Common myeloid progenitor, CD34-positive (primary cell): ENCODE results near the gene JAG1.

Source experiments
- CTCF ChIA-PET: fragments of 350-600 bp; sonication (Branson Sonifier 250); formaldehyde crosslinking; loops from one replicate; lab custom pipeline; 2021; ENCODE audit warnings: antibody characterized with exemption; lab: Charles Lee
- POLR2A ChIA-PET: fragments of 350-600 bp; sonication (Branson Sonifier 250); formaldehyde crosslinking; loops from one replicate; lab custom pipeline; 2021; ENCODE audit warnings: antibody characterized with exemption; lab: Charles Lee
- DNase-seq, 3 donors: peaks; one replicate each; pipeline versions ENCODE4 v3.0.0 to v3.0.0-alpha.2; 2013
- H3K27ac ChIP-seq, 2 experiments: 1 replicate in 1 of 2; 2 replicates in 1 of 2; pipeline ENCODE4 v1.7.0; 2013; ENCODE audit warnings: inconsistent platforms in 2 of 2, low read length in 2 of 2, mild to moderate bottlenecking in 2 of 2, low read depth in 1 of 2, moderate library complexity in 1 of 2; ENCODE audit not compliant: severe bottlenecking in 2 of 2, insufficient read depth in 1 of 2, poor library complexity in 1 of 2
- H3K27me3 ChIP-seq, 5 experiments: replicated peaks in 2 of 5; 1 replicate in 3 of 5; 2 replicates in 2 of 5; pipeline versions ENCODE4 v1.6.1 to v1.7.0; 2013; ENCODE audit warnings: low read length in 4 of 5, mild to moderate bottlenecking in 2 of 5, moderate library complexity in 2 of 5, inconsistent platforms in 1 of 5; ENCODE audit not compliant: insufficient read depth in 5 of 5, control insufficient read depth in 4 of 5
- H3K36me3 ChIP-seq, 4 experiments: 1 replicate in 2 of 4; 2 replicates in 2 of 4; pipeline versions ENCODE4 v1.6.1 to v1.7.0; 2013; ENCODE audit warnings: low read length in 3 of 4, control low read depth in 1 of 4, mild to moderate bottlenecking in 1 of 4; ENCODE audit not compliant: control insufficient read depth in 4 of 4, insufficient read depth in 4 of 4
- H3K4me1 ChIP-seq, 4 experiments: 1 replicate in 3 of 4; 2 replicates in 1 of 4; pipeline versions ENCODE4 v1.6.1 to v1.7.1; 2013; ENCODE audit warnings: low read length in 3 of 4, mild to moderate bottlenecking in 3 of 4, control low read depth in 1 of 4, inconsistent platforms in 1 of 4, moderate library complexity in 1 of 4; ENCODE audit not compliant: control insufficient read depth in 4 of 4, insufficient read depth in 4 of 4; ENCODE audit errors: control extremely low read depth in 1 of 4
- H3K4me3 ChIP-seq, 7 experiments: 1 replicate in 4 of 7; 2 replicates in 3 of 7; pipeline versions ENCODE4 v1.5.1 to v1.7.0; 2013; ENCODE audit warnings: mild to moderate bottlenecking in 7 of 7, low read length in 6 of 7, moderate library complexity in 6 of 7, inconsistent platforms in 2 of 7, low read depth in 2 of 7, control low read depth in 1 of 7; ENCODE audit not compliant: insufficient read depth in 4 of 7, control insufficient read depth in 1 of 7; ENCODE audit errors: extremely low read depth in 1 of 7
- H3K9me3 ChIP-seq, 5 experiments: 1 replicate in 4 of 5; 2 replicates in 1 of 5; pipeline versions ENCODE4 v1.6.1 to v1.7.1; 2013; ENCODE audit warnings: low read length in 4 of 5, mild to moderate bottlenecking in 2 of 5, inconsistent platforms in 1 of 5, low read depth in 1 of 5, moderate library complexity in 1 of 5; ENCODE audit not compliant: control insufficient read depth in 4 of 5, insufficient read depth in 2 of 5; ENCODE audit errors: control extremely low read depth in 1 of 5
- WGBS: methylation state at CpG from one replicate; pipeline ENCODE4 v1.1.5; 2013; ENCODE audit not compliant: insufficient coverage; 5-methylcytosine and 5-hydroxymethylcytosine counted together

Gene JAG1

GRCh38 chr20:10716855-10717254 is 43.1 kb upstream of the JAG1 start:
- peaks cover 0 to 2% (median 0%) of the 10 kb centered on the region in 5 experiments for H3K27me3 ChIP-seq
- no peak overlapping the region for H3K4me3 ChIP-seq
- CTCF ChIA-PET: interaction anchor here (0.6 kb wide), 1 partner anchor 690 kb away, joined by 3 read pairs; no protein-coding TSS in a partner anchor
- H3K27ac ChIP-seq: no peak overlapping the region
- DNase-seq: no peak
- H3K36me3 ChIP-seq: no peaks in the 10 kb centered on the region
- peaks cover 0 to 2% (median 0%) of the 10 kb centered on the region in 5 experiments for H3K9me3 ChIP-seq
- H3K4me1 ChIP-seq: no peaks in the 10 kb centered on the region
- POLR2A ChIA-PET: no interaction called here

GRCh38 chr20:10715035-10715434 is 41.2 kb upstream of the JAG1 start:
- CTCF ChIA-PET: interaction anchor here (0.9 kb wide), 1 partner anchor 71 kb away, joined by 3 read pairs; no protein-coding TSS in a partner anchor
- no peak overlapping the region for H3K27ac ChIP-seq
- peaks cover 0 to 2% (median 0%) of the 10 kb centered on the region in 5 experiments for H3K27me3 ChIP-seq
- no peak overlapping the region for H3K4me3 ChIP-seq
- H3K36me3 ChIP-seq: no peaks in the 10 kb centered on the region
- POLR2A ChIA-PET: no interaction called here
- no peak for DNase-seq
- peaks cover 0 to 2% (median 0%) of the 10 kb centered on the region in 5 experiments for H3K9me3 ChIP-seq
- H3K4me1 ChIP-seq: no peaks in the 10 kb centered on the region
- 88% methylated on average over 1 of the region's 2 CpGs for WGBS

GRCh38 chr20:10714236-10714975 is 40.6 kb upstream of the JAG1 start:
- Histone ChIP-seq H3K9me3 (peaks cover 0 to 2% (median 0%) of the 10 kb centered on the region in 5 experiments), H3K4me1 (no peaks in the 10 kb centered on the region), H3K27ac (no peak overlapping the region), H3K4me3 (no peak overlapping the region), H3K36me3 (no peaks in the 10 kb centered on the region), H3K27me3 (peaks cover 0 to 2% (median 0%) of the 10 kb centered on the region in 5 experiments)
- ChIA-PET POLR2A (no interaction called here), CTCF (interaction anchor here (1.0 kb wide), 1 partner anchor 12 kb away, joined by 3 read pairs; no protein-coding TSS in a partner anchor)
- DNase-seq: no peak

DNA sequence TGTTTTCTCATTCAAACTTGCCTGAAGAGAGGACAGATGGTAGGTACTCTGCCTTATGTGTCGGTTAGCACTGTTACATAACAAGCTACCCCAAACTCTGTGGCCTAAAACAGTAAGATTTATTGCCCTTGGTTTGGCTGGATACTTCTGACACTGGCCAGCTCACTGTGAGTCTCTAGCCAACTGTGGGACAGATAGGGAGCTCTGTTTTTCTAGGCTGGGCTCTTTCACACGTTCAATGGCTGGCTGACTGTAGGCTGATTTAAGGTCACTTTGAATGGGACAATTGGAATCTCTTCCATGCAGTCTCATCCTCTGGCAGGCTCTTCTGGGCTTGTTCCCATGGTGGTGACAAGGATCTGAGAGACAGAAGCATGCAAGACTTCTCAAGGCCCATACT is 39.4 kb upstream of the JAG1 start:
- CTCF ChIA-PET: interaction anchor here (1.0 kb wide), 1 partner anchor 13 kb away, joined by 3 read pairs; no protein-coding TSS in a partner anchor
- POLR2A ChIA-PET: no interaction called here

GRCh38 chr20:10711903-10712451 is 38.2 kb upstream of the JAG1 start:
- CTCF ChIA-PET: no interaction called here
- peaks cover 0 to 2% (median 0%) of the 10 kb centered on the region in 5 experiments for H3K9me3 ChIP-seq
- no peak overlapping the region for H3K4me3 ChIP-seq
- H3K36me3 ChIP-seq: no peaks in the 10 kb centered on the region
- no peak for DNase-seq
- no peak overlapping the region for H3K27ac ChIP-seq
- H3K27me3 ChIP-seq: no peaks in the 10 kb centered on the region
- POLR2A ChIA-PET: no interaction called here
- WGBS: 100% methylated on average over 4 of the region's 5 CpGs
- H3K4me1 ChIP-seq: no peaks in the 10 kb centered on the region

More for the DNA sequence above, 39.4 kb upstream of the JAG1 start:
- Histone ChIP-seq H3K36me3 (no peaks in the 10 kb centered on the region), H3K4me3 (no peak overlapping the region), H3K27ac (no peak overlapping the region), H3K9me3 (peaks cover 0 to 2% (median 0%) of the 10 kb centered on the region in 5 experiments), H3K27me3 (no peaks in the 10 kb centered on the region), H3K4me1 (no peaks in the 10 kb centered on the region)
- WGBS: 100% methylated on average over 1 of the region's 2 CpGs
- DNase-seq: no peak

DNA sequence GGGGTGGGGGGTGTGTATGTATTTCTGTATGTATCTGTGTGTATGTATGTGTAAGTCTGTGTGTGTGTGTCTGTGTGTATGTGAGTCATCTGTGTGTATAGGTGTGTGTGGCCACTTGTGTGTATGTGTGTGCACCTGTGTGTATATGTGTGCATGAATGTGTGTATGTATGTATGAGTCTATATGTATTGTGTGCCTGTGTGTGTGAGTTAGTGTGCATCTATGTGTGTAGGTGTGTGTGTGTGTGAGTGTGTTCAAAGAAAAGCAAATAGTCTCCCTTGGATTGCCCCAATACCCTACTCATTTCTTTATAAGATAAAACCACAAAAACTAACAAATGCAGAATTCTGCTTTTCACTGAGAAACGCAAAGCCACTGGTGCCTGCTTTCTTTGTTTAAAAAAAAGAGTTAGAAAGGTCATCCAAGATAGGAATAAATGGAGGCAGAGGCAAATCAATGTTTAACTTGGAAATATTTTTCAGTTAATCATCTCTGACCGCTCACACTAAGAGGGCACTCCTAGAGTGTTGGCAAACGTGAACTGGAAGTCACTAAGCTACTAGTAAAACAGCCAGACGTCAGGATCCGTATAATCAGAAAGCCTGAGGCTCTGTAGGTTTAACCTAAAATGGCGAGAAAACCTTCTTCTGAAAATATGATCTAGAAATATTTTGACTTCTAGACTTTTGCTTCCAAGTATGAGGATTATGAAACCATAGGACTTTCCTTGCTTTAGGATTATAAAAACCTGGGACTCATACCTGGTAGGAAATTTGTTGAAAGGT is 37.4 kb upstream of the JAG1 start:
- Histone ChIP-seq H3K27me3 (no peaks in the 10 kb centered on the region), H3K4me1 (no peaks in the 10 kb centered on the region), H3K4me3 (no peak overlapping the region), H3K36me3 (no peaks in the 10 kb centered on the region), H3K9me3 (peaks cover 0 to 2% (median 0%) of the 10 kb centered on the region in 5 experiments), H3K27ac (no peak overlapping the region)
- ChIA-PET POLR2A (no interaction called here), CTCF (no interaction called here)
- 98% methylated on average over 5 of the region's 6 CpGs for WGBS
- DNase-seq: no peak
